ENCODE measurements around the gene GHRHR. TPM values are rescaled to one million over a fixed set of nuclear protein-coding genes. Genes with fewer than 3 reads are reported as not detected.

GHRHR gene
- total and polyA plus RNA-seq, 10 of the 15 experiments (the other 5 are each of a cell fraction or from before 2014, with no cell fraction given): not detected

- TF ChIP-seq RAD21 (IDR thresholded peaks at IDR 0.05; ENCODE audit: insufficient read depth, low read depth, low read length) (no peak), STAT3 (IDR thresholded peaks at IDR 0.05; ENCODE audit: low read depth, low read length) (no peak), CHD4 (IDR thresholded peaks at IDR 0.05) (no peak), CREM (IDR thresholded peaks at IDR 0.05; ENCODE audit: low read depth) (no peak), TBL1XR1 (IDR thresholded peaks at IDR 0.05; ENCODE audit: low read depth, low read length) (no peak), MAX (IDR thresholded peaks at IDR 0.05; ENCODE audit: low read depth, low read length) (no peak), SMARCA5 (IDR thresholded peaks at IDR 0.05) (no peak), SUZ12 (IDR thresholded peaks at IDR 0.05; ENCODE audit: unreplicated experiment) (no peak), TARDBP (IDR thresholded peaks at IDR 0.05; ENCODE audit: borderline replicate concordance) (no peak), SIX5 (IDR thresholded peaks at IDR 0.05; ENCODE audit: low read depth, low read length, severe bottlenecking) (no peak)
These were observed 43.9 kb downstream of the GHRHR start (continued) for GRCh38 chr7:31007634-31008033.

GRCh38 chr7:31014826-31015225, 51.1 kb downstream of the GHRHR start:
- no peaks in the 10 kb centered on the region for H3K4me1 ChIP-seq (ENCODE audit: control insufficient read depth, insufficient read depth, low read length)
- H3K36me3 ChIP-seq (ENCODE audit: control insufficient read depth in 2 of 2, insufficient read depth in 2 of 2, low read length in 1 of 2): no peaks in the 10 kb centered on the region
- ChIA-PET POLR2A (no interaction called here), CTCF (no interaction called here), SMC1A (ENCODE audit: uncharacterized antibody, unreplicated experiment) (no interaction called here), RAD21 (ENCODE audit: unreplicated experiment) (no interaction called here)
- H3K79me2 ChIP-seq (ENCODE audit: control insufficient read depth, insufficient read depth, low read length): no peaks in the 10 kb centered on the region
- H3K4me2 ChIP-seq (ENCODE audit: control insufficient read depth, insufficient read depth): no peak overlapping the region
- 30% methylated on average over 3 of the region's 3 CpGs for WGBS (ENCODE audit: insufficient coverage, insufficient replicate concordance, low lambda C conversion rate, missing lambda C conversion rate)
- H4K20me1 ChIP-seq (ENCODE audit: control insufficient read depth, insufficient read depth): no peaks in the 10 kb centered on the region
- no peak for DNase-seq (ENCODE audit: low read depth, low spot score)
- H3K9ac ChIP-seq (ENCODE audit: control insufficient read depth, insufficient read depth, low read length): no peak overlapping the region
- H3K27me3 ChIP-seq (replicated peaks in 1 of 2; ENCODE audit: control insufficient read depth in 2 of 2, insufficient read depth in 2 of 2, low read length in 1 of 2): no peaks in the 10 kb centered on the region; a peak in 1 of 4 replicates
- intact Hi-C loops (cut with micrococcal nuclease; ENCODE audit: unreplicated experiment): no loop called here
- no peak for ATAC-seq
- no peaks in the 10 kb centered on the region; the same call in 2 of the 3 replicates for H3K9me3 ChIP-seq (replicated peaks; ENCODE audit: control insufficient read depth, insufficient read depth, low read length)
- no peak overlapping the region for H2AFZ ChIP-seq (ENCODE audit: control insufficient read depth, low read depth, low read length)
- in situ Hi-C loops (cut with MboI): no loop called here
- no peak overlapping the region for H3K27ac ChIP-seq (ENCODE audit: control insufficient read depth, insufficient read depth)
- FAIRE-seq: no peak
- no TSS peak for BruUV-seq (replicated peaks)
- no peak overlapping the region for H3K4me3 ChIP-seq
- TF ChIP-seq CREB1 (IDR thresholded peaks at IDR 0.05; ENCODE audit: low read depth) (no peak), KLF5 (IDR thresholded peaks at IDR 0.05; ENCODE audit: partially characterized antibody) (no peak), BMI1 (IDR thresholded peaks at IDR 0.05; ENCODE audit: borderline replicate concordance) (no peak), YY1 (IDR thresholded peaks at IDR 0.05; ENCODE audit: low read depth, low read length) (no peak), BCL3 (IDR thresholded peaks at IDR 0.05; ENCODE audit: borderline replicate concordance, insufficient read depth, low read depth, low read length, poor library complexity, severe bottlenecking) (no peak), PRDM15 (CRISPR knock-in tag; IDR thresholded peaks at IDR 0.05) (no peak), NRF1 (conservative IDR thresholded peaks at IDR 0.05; ENCODE audit: low read depth, low read length) (no peak), MEF2A (IDR thresholded peaks at IDR 0.05; ENCODE audit: insufficient read depth, low read depth, low read length) (no peak), TARDBP (IDR thresholded peaks at IDR 0.05; ENCODE audit: borderline replicate concordance) (no peak), YBX1 (IDR thresholded peaks at IDR 0.05) (no peak), BACH1 (IDR thresholded peaks at IDR 0.05; ENCODE audit: borderline replicate concordance) (no peak), ASH2L (IDR thresholded peaks at IDR 0.05; ENCODE audit: borderline replicate concordance, low read depth) (no peak), MAX (IDR thresholded peaks at IDR 0.05; ENCODE audit: low read depth, low read length) (no peak)

Data from GM12878 (cell line).